PFSK-1 (cell line): ENCODE data around the gene AVL9.

ENCODE experiments used
- POLR2AphosphoS5 ChIP-seq: IDR thresholded peaks from 2 replicates; pipeline ENCODE4 v1.6.1; 2012; ENCODE audit warnings: low read depth, mild to moderate bottlenecking, control low read depth, low read length, moderate library complexity
- SIN3A ChIP-seq: IDR thresholded peaks from 2 replicates; pipeline ENCODE4 v1.6.1; 2012; ENCODE audit warnings: mild to moderate bottlenecking, low read length, moderate library complexity, borderline replicate concordance; ENCODE audit not compliant: insufficient read depth
- TAF1 ChIP-seq: IDR thresholded peaks from 2 replicates; pipeline ENCODE4 v1.6.1; 2012; ENCODE audit warnings: low read length, control low read depth, borderline replicate concordance; ENCODE audit not compliant: insufficient read depth

DNA sequence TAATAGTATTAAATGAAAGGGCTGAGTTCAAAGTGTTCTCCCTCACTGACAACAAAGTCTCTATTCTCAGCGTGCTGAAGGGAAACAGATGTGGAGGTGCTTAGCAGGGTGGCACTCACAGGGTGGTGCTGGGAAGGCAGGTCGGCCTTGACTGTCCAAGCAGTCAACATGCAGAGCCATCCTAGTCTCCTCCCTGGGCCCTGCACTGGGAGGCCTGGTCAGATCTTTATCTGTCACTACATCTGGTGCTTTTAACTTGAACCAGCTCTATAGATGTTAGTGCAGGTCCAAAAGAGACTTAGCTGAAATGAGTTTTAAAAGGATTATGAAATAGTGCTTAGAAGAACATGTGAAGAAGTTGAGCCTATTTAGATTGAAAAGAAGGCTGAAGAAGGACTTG is 82.1 kb downstream of the AVL9 start:
- no peak for TF ChIP-seq SIN3A
- TF ChIP-seq TAF1: no peak
- TF ChIP-seq POLR2AphosphoS5: no peak
